Left kidney (tissue), 2 donors: ENCODE results near the gene DNLZ. TPM values are rescaled to one million over a fixed set of nuclear protein-coding genes. Genes with fewer than 3 reads are reported as not detected.

Source experiments
- DNase-seq: peaks from one replicate; pipeline ENCODE4 v3.0.0-alpha.2; 2013
- polyA plus RNA-seq: library from polyadenylated mRNA; unstranded; fragments of 120-200 nt; gene quantifications from one replicate; pipeline ENCODE4 v1.2.1, GENCODE V29; 2013; ENCODE audit not compliant: insufficient read length

Gene DNLZ
- polyA plus RNA-seq, 1 donor, result 4.3 TPM

DNA sequence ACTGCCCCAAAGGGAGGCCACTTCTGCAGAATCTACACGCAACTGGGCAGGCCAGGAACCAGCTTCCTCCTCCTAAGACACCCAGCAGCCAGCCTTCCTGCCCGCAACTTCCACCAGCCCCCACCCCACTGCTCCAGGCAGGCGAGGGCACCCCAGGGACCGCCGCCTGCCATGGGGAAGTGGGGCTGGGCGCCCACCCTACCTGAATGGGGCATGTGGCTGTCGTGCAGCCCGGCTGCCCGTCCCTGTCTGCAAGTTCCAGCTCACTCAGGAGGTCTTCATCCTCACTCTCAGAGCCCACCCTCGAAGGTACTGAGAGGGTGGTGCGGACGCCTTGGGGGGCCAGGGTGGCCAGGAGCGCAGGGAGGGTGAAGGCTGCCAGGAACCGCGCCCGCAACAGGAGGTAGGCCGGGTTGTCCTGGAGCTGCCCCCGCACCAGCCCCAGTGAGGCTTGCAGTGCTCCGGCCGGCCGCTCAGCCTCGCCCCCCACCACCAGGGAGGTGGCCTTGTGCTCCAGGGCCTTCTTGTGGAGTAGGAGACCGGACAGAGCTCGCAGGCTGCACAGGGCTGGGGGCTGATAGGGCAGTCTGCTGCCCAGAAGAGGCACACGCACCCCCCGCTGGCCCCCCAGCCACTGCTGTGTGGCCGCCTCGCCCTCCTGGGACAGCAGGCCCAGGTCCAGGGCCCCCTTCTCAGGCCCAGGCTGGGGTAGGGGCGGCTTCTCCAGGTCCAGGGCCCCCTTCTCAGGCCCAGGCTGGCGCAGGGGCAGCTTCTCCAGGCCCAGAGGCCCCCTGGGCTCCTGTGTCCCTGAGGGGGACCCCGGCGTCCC, 14.0 kb upstream of the DNLZ start:
- no peak for DNase-seq

DNA sequence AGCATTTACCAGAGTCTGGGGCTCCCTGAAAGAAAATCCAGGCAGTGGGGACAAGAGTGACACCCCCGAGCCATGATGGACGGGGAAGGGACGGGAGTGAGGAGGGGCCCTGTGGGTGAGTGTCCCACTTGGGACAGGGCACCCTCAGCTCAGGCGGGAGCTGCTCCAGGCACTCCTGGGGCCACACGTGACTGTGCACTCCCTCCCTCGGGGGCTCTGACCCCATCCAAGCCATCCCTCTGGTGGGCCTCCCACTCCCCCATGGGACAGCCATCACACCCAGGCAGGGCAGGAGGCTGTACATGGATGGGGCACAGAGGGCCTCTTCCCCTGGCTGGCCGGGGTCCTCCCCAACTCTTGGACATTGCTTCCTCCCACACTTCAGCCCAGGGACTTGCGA, 12.9 kb upstream of the DNLZ start:
- no peak for DNase-seq

DNA sequence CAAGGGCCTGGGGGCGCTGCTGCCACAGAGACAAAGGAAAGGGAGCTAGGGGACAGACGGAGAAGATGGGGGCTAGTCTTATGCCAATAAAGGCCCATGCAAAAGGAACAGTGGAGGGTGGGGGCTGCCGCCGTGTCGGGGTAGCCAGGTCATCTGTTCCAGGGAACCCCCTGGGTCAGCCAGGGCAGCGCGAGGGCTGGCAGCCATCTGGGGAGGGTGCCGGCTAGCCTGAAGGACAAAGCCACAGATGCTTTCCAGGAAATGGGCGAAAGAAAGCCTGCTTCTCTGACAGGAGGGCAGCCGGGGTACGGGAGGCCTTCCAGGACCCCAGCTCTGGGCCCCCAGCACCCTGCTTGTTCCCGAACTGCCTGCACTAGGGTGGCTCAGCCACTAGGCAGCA, 11.6 kb upstream of the DNLZ start:
- DNase-seq, result no peak

DNA sequence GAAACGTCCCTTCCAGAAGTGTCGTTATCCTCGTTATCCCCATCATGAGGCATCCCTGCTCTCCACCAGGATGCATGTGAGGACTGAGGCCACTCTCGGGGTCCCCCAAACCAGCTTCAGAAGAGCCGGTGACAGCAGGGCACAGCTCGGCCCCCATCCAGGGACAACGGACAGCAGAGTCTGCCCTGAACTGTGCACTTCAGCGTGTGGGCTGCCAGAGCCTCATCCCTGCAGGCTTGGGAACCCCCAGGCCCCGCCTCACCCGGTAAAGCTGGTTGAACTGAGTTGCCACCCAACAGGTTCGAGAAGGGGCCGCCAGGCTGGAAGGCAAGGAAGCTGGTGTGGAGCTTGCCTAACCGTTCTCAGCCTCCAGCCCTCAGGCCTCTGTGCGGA, 10.6 kb upstream of the DNLZ start:
- no peak for DNase-seq

DNA sequence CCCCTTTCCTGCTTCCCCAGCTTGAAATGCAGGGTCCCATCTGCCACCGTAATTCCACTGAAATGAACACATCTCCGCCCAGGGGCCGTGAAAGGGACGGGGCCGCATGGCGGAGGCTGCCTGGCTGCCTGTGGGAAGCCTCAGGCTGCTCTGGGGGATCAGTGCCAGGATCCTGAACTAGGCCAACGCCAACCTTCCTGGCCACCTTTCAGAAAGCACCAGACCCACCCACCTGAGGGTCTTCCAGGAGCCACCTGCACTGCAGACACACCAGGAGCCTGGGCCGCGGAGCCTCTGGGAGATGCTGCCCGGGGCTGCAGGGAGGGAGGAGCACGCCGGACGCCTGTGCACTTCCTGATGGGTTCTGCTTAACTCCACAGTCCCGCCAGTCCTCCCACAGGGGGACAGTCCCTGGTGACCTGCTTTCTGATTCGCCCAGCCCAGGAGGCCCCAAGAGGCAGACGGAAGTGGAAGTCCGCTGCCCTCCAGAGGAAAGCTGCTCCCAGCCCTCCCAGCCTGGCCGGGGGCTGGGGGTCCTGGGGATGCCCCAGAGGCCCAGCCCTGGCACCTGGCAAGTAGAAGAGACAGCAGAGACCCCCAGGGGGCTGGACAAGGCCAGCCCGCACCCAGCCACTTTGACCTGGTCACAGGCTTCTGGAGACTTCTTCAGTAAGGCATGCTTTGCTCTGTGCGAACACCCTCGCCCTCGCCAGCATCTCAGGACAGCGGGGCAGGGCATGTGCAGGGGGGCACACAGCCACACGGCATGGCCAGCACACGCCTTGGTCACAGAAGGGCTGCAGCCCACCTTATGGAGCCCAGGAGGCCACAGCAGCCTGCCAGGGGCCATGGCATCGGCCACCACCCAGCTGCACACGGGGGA, 10.0 kb upstream of the DNLZ start, which contains the start of gene CARD9:
Gene CARD9, minus strand, starts transcription at position 370 of the 883 bp plus-strand sequence. CDS start 1,591 bp downstream, outside the sequence.
- DNase-seq, result no peak

DNA sequence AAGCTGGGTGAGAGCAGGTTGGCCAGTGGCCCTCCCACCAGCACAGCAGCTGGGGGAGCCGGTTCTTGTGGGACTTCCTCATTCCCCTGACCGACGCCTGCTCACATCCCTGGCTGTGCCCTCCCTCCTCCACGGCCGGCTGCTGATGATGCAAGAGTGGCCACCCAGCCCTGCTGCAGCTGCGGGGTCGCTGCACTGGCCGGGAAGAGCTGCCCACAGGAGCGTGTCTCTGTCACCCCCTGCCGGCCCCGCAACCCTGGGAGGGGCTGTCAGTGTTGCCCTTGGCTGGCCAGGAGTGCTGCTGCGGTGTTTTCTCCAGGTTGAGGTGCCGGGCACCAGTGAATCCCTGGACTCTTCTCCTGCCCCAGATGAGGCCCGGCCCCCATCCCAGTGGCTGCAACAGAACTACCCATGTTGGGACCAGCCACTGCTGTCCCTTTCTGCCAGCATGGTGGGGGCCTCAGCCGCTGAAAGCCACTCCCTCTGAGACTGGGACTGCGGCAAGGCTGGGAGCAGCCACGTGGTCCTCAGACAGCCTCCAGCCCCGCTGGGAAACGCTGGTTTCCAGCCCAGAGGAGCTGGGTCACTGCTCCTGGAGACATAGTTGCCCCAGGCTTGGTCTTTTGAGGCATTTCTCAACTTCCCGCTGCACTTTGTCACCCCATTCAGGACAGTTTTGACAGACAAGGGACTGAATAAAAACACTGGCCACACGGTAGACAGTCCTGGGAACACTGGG, 9.2 kb upstream of the DNLZ start:
- DNase-seq, result peak; percentile 68

DNA sequence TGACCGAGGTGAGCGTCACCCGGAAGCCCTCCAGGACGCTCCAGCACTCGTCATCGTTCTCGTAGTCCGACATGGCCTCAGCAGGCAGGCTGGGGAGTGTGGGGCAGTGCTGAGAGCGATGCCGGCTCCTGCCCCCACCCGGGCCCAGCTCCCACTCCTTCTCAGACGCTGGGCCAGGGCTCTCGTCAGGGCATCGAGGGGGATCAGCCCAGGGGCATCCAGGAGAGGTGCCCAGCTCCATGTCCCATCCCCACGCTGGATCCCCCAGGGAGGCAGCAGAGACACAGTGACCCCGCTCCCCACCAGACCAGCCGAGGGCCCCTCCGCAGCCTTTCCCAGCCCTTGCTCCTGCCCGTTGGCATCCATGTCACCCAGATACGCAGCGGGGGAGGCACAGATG, 8.5 kb upstream of the DNLZ start:
- no peak for DNase-seq

DNA sequence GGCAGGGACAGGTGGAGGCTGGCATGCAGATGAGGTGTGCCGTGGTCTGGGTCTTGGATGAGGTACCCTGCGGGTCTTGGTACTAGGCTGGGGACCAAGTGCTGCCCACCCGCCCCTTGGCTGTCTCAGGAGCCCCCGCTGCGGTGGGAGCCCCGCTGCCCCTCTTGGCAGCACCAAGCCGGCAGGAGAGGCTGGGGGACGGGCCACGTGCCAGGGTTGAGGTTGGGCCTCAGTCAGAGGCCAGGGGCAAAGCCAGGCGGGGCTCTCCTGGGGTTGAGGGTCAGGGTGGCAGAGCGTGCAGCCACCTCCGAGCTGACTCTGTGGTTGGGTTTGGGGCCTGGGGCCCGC, 8.0 kb upstream of the DNLZ start:
- DNase-seq, result no peak

DNA sequence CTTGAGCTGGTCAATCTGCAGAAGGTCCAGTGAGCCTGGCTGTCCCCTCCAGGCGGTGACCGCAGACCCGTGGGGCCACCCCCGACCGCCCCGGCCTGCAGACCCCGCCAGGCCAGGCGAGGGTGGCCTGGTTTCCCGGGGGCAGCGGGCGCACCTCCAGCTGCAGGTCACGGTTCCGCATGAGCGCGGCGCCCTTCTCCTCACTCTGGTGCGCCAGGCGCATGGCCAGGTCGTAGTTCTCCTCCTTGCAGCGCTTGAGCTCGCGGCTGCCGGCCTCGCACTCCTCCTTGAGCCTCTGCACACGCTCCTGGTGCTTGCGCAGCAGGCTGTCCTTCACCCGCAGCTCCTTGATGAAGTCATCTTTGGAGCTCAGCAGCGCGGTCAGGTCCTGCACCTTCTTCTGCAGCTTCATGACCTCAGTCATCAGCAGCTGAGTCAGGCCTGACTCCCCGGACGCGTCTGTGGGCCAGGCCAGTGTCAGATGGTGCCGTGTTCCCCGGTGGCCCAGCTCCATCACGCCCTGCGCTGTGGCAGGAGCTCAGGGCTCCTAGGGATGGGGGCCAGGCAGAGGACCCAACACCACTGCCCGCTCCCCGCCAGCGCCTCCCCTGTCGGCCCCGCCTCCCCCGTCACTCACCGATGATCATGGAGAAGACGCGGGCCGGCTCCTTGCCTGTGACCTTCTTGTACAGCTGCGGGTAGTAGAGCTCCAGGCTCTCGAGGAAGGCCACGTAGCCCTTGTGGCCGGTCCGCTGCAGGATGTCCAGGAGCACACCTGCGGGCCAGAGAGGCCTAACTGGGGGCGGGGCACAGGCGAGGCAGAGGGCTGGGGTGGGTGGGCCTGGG, 7.4 kb upstream of the DNLZ start:
- no peak for DNase-seq

DNA sequence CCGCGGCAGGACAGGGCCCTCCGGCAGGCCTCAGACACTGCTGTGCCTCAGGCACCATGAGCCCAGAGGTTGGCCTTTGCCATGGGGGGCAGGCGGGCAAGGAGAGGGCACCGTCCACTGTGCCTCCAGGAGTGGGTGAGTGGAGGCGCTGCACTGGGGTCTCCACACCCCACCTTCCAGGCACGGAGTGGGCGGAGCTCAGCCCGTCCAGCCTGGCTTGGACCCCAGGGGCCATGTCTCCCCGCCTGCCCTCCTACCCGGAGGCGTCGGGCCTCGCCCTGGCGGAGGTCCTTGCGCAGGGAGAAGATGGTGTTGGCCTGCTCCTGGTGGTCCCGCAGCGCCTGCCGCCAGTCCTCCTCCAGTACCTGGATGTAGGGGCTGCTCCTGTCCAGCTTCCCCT, 6.5 kb upstream of the DNLZ start:
- DNase-seq, result no peak

DNA sequence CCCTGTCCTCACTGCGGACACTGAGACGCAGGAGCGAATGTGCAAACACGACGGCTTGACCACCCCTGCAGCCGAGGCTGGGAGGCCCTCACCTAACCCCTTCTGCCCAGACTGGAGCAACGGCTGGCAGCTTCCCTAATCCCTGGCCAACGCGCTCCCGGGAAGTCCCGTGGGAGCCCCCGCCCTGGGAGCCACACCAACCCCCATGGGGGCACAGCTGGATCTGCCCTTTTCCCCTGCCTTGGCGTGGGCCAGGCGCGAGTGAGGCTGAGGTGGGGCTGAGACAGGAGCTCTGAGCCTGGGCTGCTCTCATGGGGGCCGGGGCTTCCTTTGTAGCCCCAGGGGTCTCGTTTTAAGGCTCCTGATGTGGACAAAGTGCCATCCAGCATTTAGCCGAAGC, 4.6 kb upstream of the DNLZ start:
- no peak for DNase-seq

DNA sequence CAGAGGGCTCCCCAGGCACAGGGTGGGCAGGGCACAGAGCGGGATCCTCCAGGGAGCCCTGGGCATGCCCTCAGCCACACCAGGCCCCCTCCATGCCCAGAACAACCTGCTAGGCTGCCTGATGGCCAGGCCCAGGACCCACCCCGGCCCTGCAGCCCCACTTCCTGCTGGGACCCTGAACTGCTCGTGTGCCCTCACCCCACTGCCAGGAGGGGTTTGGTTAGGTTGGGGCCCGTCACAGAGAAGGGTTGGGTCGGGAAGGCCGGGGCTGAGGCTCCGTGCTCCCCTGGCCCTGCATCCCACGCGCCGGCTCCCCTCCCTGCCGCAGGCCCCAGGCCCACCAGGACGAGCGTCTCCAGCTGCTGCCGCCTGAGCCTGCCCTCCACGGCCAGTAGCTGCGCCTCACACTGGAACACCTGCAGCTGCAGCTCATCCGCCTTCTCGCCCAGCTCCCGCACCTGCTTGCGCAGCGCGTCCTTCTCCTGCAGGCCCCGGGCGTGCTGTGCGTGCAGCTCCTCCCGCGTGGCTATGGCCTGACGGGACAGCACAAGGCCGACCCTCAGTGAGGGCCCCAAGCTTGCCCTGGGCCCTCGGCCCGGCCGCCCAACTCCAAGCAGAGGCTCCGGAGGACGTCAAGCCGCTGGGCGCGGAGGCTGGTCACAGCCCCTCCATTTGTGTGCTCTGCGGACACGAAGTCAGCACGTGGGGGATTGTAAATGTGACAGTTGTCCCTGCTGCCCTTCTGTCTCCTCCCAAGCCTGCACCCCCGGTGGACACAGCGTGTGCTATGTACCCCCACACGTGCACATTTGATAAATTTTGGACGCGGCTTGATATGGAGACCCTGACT, 4.0 kb upstream of the DNLZ start:
- no peak for DNase-seq

DNA sequence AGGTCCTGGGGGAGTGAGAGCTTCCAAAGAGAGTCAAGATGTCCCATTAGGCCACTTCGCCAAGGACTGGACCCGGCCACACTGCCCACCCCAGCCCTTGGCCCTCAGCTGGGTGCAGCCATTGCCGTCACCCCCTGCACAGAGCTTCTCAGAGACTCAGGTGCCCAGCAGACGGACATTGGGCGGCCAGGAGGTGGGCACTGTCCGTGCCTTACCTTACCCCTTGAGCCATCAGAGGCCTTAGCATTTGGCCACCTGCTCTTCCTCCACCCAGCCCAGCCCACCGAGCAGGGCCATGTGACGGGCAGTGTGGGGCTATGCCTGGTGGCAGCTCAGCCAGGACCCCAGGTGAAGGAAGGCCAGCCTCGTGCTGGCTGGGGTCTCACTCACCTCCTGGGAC, 3.3 kb upstream of the DNLZ start:
- no peak for DNase-seq

DNA sequence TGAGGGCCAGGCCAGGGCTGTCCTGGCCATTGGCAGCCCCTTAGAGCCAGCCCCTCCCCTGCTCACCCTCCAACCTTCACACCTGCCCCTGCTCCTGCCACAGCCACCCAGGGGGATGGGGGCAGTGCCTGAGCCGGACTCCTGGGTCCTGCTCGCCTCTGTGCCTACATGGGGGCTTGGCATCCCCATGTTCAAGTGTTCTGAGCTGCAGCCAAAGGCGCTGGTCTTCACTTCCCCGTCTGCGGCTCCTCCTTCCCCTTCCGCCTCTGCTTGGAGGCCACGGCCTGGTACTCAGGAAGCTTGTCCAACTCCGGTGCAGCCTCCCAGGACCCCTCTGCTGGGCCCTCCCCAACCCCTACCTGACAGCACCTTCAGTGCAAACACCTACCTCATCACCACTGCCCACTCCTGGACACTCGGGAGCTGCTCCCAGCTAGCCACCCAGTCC, 2.3 kb upstream of the DNLZ start:
- no peak for DNase-seq

DNA sequence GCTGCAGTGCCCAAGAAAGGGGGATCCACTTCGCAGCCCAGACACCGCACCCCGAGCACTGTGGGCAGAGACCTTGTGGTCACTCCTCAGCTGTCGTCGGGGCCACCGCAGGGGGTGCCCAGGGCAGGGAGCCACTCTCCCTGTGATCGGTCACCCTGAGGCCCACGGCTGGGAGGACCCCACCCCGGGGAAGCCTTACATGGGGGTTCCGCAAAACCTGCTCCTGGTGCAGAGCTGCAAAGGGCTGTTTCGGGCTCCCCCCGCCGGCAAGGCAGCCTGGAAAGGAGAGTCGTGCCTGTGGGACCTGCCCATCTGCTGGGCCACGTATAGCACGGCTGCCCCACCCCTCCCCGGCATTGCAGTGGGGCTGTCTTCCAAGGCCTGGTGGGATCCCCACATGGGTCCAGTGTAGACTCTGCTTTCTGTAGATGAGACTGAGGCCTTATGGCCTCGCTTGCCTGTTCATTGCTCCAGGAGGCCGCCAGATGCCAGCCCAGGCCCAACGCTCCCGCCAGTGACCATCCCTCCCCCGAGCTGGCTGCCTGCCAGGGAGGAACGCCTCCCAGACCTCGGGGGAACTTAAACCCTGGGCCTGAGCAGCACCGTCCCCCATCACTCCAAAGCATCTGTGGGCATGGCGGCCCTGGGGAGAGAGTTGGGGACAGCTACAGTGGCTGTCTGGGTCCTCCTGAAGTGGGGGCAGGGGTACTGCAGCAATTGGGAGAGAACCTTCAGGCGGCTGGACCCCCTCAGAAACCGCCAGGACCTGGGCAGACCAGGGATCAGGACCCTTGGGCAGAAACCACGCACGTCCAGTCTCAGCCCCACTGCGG, 1.6 kb upstream of the DNLZ start:
- no peak for DNase-seq

DNA sequence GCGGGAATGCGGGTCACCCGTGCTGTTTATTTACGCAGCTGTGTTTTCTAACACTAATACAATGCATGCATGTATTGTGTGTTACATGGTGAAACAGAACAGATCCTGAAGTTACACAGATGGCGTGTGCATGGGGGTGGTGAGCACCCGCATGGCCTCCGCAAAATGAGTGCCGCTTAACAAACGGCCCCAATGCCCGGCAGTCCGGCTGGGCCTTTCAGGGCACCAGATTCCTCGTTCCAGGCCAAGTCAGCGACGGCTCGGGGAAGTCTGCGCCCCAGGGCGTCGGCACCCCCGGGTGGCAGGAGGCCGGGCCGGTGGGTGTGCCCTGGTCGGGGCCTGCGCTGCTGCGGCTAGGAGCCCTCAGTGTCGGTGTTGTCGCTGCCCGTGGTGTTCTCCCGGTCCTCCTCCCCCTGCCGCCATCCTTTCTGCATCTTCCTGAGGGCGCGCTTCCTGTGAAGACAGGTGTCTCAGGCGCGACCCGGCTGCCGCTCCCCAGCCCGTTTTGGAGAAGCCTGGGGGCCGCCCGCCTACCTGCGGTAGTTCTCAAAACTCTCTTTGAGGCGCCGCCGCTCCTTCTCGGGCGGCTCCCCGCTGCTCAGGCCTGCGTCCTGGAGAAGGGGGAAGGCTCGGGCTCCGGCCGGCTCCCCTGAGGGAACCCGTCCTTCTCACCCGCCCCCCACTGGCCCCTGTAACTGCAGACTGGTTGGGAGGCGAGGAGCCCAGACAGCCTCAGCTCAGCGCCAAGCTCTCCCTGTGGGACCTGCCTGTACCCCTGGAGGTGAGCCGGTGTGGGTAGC, 605 bp upstream of the DNLZ start:
- DNase-seq, result no peak

DNA sequence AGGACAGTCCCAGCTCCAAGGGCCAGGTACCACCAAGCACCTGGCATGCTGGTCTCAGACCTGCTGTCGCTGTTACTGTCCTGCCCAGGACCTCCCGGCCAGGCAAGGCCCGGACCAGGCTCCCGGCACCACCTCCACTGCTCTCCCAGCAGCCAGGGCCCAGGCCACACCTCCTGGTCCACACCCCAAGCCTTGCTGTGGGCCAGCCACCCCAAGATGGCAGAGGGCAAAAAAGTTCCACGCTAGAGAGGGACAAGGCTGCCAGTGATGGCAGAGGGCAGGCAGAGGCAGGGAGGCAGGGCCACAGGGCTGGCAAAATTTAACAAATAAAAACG, 1.1 kb downstream of the DNLZ start:
- no peak for DNase-seq

DNA sequence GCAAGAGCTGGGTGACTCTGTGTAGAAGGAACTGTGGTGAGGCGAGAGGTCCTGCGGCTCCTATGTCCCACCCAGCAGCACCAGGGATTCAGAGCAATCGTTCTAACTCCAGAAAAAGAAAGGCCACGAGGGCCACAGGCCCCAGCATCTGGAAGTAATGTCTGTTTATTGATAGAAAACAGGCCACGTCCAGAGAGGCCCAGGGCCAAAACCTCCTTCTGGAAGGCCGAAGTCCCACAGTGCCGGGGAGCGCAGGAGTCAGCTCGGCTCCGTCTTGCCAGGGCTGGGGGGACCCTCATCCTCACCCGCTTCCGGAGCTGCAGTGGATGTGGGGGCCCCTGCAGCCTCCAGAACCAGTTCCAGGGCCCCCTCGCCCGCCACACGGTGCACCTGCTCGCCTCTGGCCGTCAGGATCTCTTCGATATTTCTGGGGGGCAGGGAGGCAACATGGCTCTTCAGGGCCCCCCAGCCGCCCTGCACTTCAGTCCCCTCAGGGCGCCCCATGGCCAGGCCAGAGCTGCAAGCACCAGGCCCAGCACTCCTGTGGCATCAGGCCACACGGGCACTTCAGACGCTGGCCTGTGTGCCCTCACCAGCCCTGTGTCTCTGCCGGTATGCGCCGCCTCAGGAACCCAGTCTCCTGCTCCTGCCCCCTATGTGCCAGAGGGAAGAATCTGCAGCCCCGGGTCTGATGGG, 1.6 kb downstream of the DNLZ start:
- DNase-seq, result no peak
